Suprapubic skin (tissue), 3 donors: ENCODE data around the gene TIAM1.

Source experiments
- POLR2A ChIP-seq, 2 donors: fragments of 450-650 bp; IDR thresholded peaks; one replicate each; pipeline ENCODE4 v1.6.1; 2017; ENCODE audit warnings: antibody characterized with exemption in 2 of 2, mild to moderate bottlenecking in 2 of 2, moderate library complexity in 2 of 2
- TF ChIP-seq, protein P1 (sequence below), 2 donors: fragments of 200-600 bp in 1 of 2; fragments of 450-650 bp in 1 of 2; sonication (generic) in 1 of 2; IDR thresholded peaks; one replicate each; pipeline ENCODE4 v1.5.1; 2016 to 2019; ENCODE audit warnings: antibody characterized with exemption in 2 of 2, mild to moderate bottlenecking in 1 of 2, moderate library complexity in 1 of 2

DNA sequence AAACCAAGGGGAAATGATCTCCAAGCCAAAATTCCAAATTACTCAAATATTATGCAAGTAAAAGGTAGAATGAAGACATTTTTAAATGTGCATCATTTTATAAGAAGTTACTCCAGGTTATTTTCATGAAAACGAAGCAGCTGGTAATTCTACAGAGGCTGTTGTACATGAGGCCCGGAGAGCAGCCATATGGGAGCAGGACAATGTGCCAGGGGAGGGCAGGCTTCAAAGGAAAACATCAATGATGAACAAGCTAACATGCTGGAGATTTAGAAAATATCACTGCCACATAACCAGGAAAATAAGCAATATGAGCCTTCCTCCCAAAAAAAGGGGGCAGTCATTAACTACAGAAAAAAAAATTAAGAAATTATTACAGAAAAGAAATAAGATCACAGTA, 109.1 kb downstream of the TIAM1 start:
- TF ChIP-seq POLR2A (IDR thresholded peaks at IDR 0.05), result no peak
- TF ChIP-seq, protein P1, sequence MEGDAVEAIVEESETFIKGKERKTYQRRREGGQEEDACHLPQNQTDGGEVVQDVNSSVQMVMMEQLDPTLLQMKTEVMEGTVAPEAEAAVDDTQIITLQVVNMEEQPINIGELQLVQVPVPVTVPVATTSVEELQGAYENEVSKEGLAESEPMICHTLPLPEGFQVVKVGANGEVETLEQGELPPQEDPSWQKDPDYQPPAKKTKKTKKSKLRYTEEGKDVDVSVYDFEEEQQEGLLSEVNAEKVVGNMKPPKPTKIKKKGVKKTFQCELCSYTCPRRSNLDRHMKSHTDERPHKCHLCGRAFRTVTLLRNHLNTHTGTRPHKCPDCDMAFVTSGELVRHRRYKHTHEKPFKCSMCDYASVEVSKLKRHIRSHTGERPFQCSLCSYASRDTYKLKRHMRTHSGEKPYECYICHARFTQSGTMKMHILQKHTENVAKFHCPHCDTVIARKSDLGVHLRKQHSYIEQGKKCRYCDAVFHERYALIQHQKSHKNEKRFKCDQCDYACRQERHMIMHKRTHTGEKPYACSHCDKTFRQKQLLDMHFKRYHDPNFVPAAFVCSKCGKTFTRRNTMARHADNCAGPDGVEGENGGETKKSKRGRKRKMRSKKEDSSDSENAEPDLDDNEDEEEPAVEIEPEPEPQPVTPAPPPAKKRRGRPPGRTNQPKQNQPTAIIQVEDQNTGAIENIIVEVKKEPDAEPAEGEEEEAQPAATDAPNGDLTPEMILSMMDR (IDR thresholded peaks at IDR 0.05), result no peak
